Keratinocyte (primary cell): ENCODE results near the gene NASP.

Experiments used
- CTCF ChIP-seq, 3 experiments: IDR thresholded peaks in 1 of 3; conservative IDR thresholded peaks in 1 of 3; optimal IDR thresholded peaks in 1 of 3; 2 replicates in 2 of 3; 3 replicates in 1 of 3; pipeline versions ENCODE3 to v1.5.1; 2011; ENCODE audit warnings: low read length in 3 of 3, mild to moderate bottlenecking in 3 of 3, moderate library complexity in 2 of 3, control low read depth in 1 of 3, inconsistent platforms in 1 of 3; ENCODE audit not compliant: insufficient read depth in 2 of 3; ENCODE audit errors: extremely low read depth in 1 of 3
- EZH2 ChIP-seq: IDR thresholded peaks from one replicate; pipeline ENCODE4 v1.6.1; 2012; ENCODE audit warnings: inconsistent platforms, mild to moderate bottlenecking, low read length, moderate library complexity

- TF ChIP-seq CTCF (optimal IDR thresholded peaks at IDR 0.05 in 1 of 3, IDR thresholded peaks at IDR 0.05 in 1 of 3, conservative IDR thresholded peaks at IDR 0.05 in 1 of 3; ENCODE audit: extremely low read depth in 1 of 3, insufficient read depth in 2 of 3, low read length in 3 of 3) (no peak), EZH2 (no peak)
Measured at GRCh38 chr1:45567911-45568310, 15.9 kb upstream of the NASP start.
